IPS DF 6.9 (cell line): Measurements from ENCODE around the gene GGA2.

Source experiments
- DNase-seq: peaks from one replicate; pipeline ENCODE4 v3.0.0-alpha.2; 2013; ENCODE audit warnings: low read depth, low spot score
- H3K27ac ChIP-seq: one replicate; pipeline ENCODE4 v1.5.1; 2013; ENCODE audit warnings: low read length, control low read depth
- H3K27me3 ChIP-seq: 2 replicates; pipeline ENCODE4 v1.6.1; 2013; ENCODE audit warnings: mild to moderate bottlenecking, low read length; ENCODE audit not compliant: control insufficient read depth, insufficient read depth
- H3K36me3 ChIP-seq: 2 replicates; pipeline ENCODE4 v1.6.1; 2013; ENCODE audit warnings: low read length; ENCODE audit not compliant: control insufficient read depth, insufficient read depth
- H3K4me1 ChIP-seq: 2 replicates; pipeline ENCODE4 v1.6.1; 2013; ENCODE audit warnings: low read length; ENCODE audit not compliant: control insufficient read depth, insufficient read depth
- H3K4me3 ChIP-seq: 2 replicates; pipeline ENCODE4 v1.5.1; 2013; ENCODE audit warnings: mild to moderate bottlenecking, low read length
- H3K9me3 ChIP-seq: 2 replicates; pipeline ENCODE4 v1.6.1; 2013; ENCODE audit warnings: low read length, inconsistent platforms; ENCODE audit not compliant: control insufficient read depth, insufficient read depth
- WGBS: extraction: QIAGEN DNeasy Blood & Tissue Kit; methylation state at CpG from one replicate; pipeline ENCODE4 v1.1.7; 2013; ENCODE audit warnings: mixed read lengths, missing lambda C conversion rate; ENCODE audit not compliant: insufficient read length, insufficient coverage; 5-methylcytosine and 5-hydroxymethylcytosine counted together

Gene GGA2

DNA sequence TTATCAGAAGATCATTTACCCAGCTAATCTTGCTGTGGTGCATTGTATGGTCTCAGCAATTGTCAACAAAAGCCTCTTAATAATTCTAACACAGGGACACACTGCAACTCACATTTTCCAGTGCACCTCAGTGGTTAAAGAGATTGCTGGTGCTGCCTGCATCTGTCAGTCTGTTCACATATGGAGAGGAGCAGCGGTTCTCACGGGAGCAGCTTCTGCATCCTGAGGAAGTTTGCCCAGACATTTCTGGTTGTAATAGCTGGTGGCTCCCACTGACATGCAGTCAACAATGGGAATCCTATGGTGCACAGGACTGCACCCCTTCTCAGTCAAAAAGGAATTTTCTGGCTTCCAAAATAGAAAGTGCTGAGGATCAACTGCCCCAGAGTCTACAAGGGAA lies 7.8 kb downstream of the GGA2 start:
- no CpG with 5 or more reads among the region's 2 CpGs for WGBS
- Histone ChIP-seq H3K36me3 (0 out of 2 replicates have a peak, but pooled peaks cover 2% of the 10 kb centered on the region), H3K27me3 (no peaks in the 10 kb centered on the region), H3K4me3 (no peak overlapping the region), H3K4me1 (peaks cover 7% of the 10 kb centered on the region), H3K9me3 (no peaks in the 10 kb centered on the region), H3K27ac (no peak overlapping the region)
- no peak for DNase-seq

- DNase-seq: no peak
- H3K27ac ChIP-seq: no peak overlapping the region
- no peak overlapping the region for H3K4me3 ChIP-seq
- no CpG with 5 or more reads among the region's 5 CpGs for WGBS
- H3K36me3 ChIP-seq: 0 out of 2 replicates have a peak, but pooled peaks cover 2% of the 10 kb centered on the region
- no peaks in the 10 kb centered on the region for H3K9me3 ChIP-seq
- no peaks in the 10 kb centered on the region for H3K27me3 ChIP-seq
- peaks cover 7% of the 10 kb centered on the region for H3K4me1 ChIP-seq
Observed at GRCh38 chr16:23501291-23501690, 9.0 kb downstream of the GGA2 start.

DNA sequence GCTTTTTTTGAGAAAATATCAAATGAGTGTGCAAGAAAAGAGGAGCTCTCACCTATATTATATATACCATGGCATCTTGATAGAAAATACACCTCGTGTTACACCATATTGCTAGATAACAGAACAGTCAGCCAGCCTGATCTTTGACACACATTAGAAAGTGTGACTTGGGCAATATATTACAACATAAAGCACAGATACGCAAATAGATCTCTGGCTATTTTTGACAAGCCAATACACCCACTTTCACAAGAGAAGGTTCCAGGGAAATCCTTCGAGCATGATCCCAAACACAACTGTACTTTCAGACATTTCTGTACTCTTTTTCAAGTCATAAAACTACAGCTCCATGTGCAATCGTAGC lies 9.4 kb downstream of the GGA2 start:
- Histone ChIP-seq H3K27me3 (no peaks in the 10 kb centered on the region), H3K9me3 (no peaks in the 10 kb centered on the region), H3K36me3 (0 out of 2 replicates have a peak, but pooled peaks cover under 1% of the 10 kb centered on the region), H3K4me3 (no peak overlapping the region), H3K27ac (no peak overlapping the region), H3K4me1 (peaks cover 5% of the 10 kb centered on the region)
- no CpG with 5 or more reads among the region's 4 CpGs for WGBS
- DNase-seq: no peak

DNA sequence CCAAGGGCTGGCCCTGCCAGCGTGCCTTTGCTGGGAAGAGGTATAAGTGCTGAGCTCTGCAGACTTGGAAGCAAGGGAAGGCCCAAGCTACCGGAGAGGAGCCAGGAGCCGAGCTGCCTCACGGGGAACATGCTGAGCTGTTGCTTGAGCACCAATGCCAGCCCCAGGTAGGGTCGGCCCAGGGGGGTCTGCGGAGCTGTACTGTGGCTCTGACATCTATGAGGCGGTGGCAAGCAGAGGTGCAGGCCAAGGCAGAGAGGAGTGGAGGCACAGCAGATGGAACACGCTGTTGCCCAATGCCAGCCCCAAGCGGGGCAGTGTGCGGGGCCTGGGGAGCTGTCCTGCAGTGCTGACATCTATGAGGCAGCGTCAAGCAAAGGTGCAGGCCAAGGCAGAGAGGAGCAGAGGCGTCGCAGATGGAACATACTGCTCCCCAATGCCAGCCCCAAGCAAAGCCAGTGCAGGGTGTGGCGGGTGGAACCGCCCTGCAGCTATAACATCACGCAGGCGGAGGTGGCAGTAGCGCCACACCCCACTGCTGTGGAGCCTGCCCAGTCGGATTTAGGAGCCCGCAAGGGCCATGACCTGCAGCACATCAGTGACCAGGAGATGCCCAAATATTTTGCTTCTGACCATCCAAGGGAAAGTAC lies 10.0 kb downstream of the GGA2 start:
- no CpG with 5 or more reads among the region's 20 CpGs for WGBS
- Histone ChIP-seq H3K27ac (no peak overlapping the region), H3K36me3 (peaks cover 5% of the 10 kb centered on the region; the same call in 1 of the 2 replicates), H3K4me3 (no peak overlapping the region), H3K9me3 (no peaks in the 10 kb centered on the region), H3K27me3 (no peaks in the 10 kb centered on the region), H3K4me1 (peaks cover 5% of the 10 kb centered on the region)
- DNase-seq: no peak

GRCh38 chr16:23499801-23500200 lies 10.5 kb downstream of the GGA2 start:
- Histone ChIP-seq H3K4me1 (peaks cover 3% of the 10 kb centered on the region; the same call in 1 of the 2 replicates), H3K9me3 (no peaks in the 10 kb centered on the region), H3K27ac (no peak overlapping the region), H3K36me3 (peaks cover 6% of the 10 kb centered on the region; the same call in 1 of the 2 replicates), H3K4me3 (no peak overlapping the region), H3K27me3 (no peaks in the 10 kb centered on the region)
- no peak for DNase-seq
- no CpG with 5 or more reads among the region's 7 CpGs for WGBS

GRCh38 chr16:23498863-23499262 lies 11.4 kb downstream of the GGA2 start:
- H3K4me1 ChIP-seq: peaks cover 3% of the 10 kb centered on the region; the same call in 1 of the 2 replicates
- WGBS: no CpG with 5 or more reads among the region's 11 CpGs
- H3K36me3 ChIP-seq: peaks cover 14% of the 10 kb centered on the region

GRCh38 chr16:23497543-23497868 lies 12.8 kb downstream of the GGA2 start:
- DNase-seq: no peak
- no peaks in the 10 kb centered on the region for H3K27me3 ChIP-seq
- peaks cover 27% of the 10 kb centered on the region for H3K36me3 ChIP-seq
- H3K9me3 ChIP-seq: no peaks in the 10 kb centered on the region
- H3K27ac ChIP-seq: no peak overlapping the region
- WGBS: no CpG with 5 or more reads among the region's 6 CpGs
- no peak overlapping the region for H3K4me3 ChIP-seq
- peaks cover 3% of the 10 kb centered on the region; the same call in 1 of the 2 replicates for H3K4me1 ChIP-seq

More at GRCh38 chr16:23498863-23499262, 11.4 kb downstream of the GGA2 start:
- H3K27ac ChIP-seq: no peak overlapping the region
- no peak for DNase-seq
- H3K27me3 ChIP-seq: no peaks in the 10 kb centered on the region
- no peak overlapping the region for H3K4me3 ChIP-seq
- no peaks in the 10 kb centered on the region for H3K9me3 ChIP-seq

- Histone ChIP-seq H3K36me3 (peaks cover 27% of the 10 kb centered on the region), H3K9me3 (no peaks in the 10 kb centered on the region), H3K27ac (no peak overlapping the region), H3K4me1 (peaks cover 3% of the 10 kb centered on the region; the same call in 1 of the 2 replicates), H3K27me3 (no peaks in the 10 kb centered on the region), H3K4me3 (no peak overlapping the region)
- no CpG with 5 or more reads among the region's 12 CpGs for WGBS
- DNase-seq: no peak
Observed at GRCh38 chr16:23496821-23497542, 13.3 kb downstream of the GGA2 start.

- Histone ChIP-seq H3K27me3 (no peaks in the 10 kb centered on the region), H3K36me3 (peaks cover 29% of the 10 kb centered on the region), H3K4me1 (peaks cover 3% of the 10 kb centered on the region; the same call in 1 of the 2 replicates), H3K27ac (no peak overlapping the region), H3K4me3 (no peak overlapping the region), H3K9me3 (no peaks in the 10 kb centered on the region)
- no peak for DNase-seq
- no CpG with 5 or more reads among the region's 4 CpGs for WGBS
Observed at GRCh38 chr16:23495671-23496070, 14.6 kb downstream of the GGA2 start.

DNA sequence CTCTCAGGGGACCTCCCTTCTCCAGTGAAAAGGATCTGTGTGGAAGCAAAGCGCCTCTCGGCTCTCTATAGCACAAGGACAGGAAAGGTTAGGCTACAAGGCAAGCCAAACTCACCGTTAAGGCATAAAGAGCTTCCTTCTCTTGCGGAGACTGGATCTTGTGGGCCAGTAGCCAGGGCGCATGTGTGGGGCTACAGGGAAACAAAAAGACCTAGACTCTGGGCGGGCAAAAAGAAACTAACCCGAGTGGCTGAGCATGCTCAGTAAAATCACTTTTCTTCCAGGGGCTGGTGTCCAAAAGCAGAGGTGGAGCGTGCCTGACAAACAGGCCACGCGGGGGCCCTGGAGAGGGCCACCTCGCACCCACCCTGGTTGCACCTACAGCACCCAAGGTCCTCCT lies 16.1 kb downstream of the GGA2 start:
- Histone ChIP-seq H3K4me3 (no peak overlapping the region), H3K9me3 (no peaks in the 10 kb centered on the region), H3K4me1 (no peaks in the 10 kb centered on the region), H3K36me3 (peaks cover 32% of the 10 kb centered on the region), H3K27me3 (no peaks in the 10 kb centered on the region), H3K27ac (no peak overlapping the region)
- DNase-seq: no peak
- no CpG with 5 or more reads among the region's 11 CpGs for WGBS
